PC-3 (cell line): ENCODE measurements around the gene VIPR2. TPM values are rescaled to one million over a fixed set of nuclear protein-coding genes. Genes with fewer than 3 reads are reported as not detected.

Source experiments
- ATAC-seq: fragments of 200-7000 bp; cut with Tn5 transposase; 2 replicates; pipeline ENCODE4 v1.9.1; 2020; ENCODE audit warnings: mild to moderate bottlenecking, moderate library complexity
- BruUV-seq: library from RNA; stranded (reverse); fragments of 400-500 nt; replicated peaks from 2 replicates; lab custom pipeline; 2021; lab: Mats Ljungman, UMichigan
- CTCF ChIA-PET: fragments of 300-600 bp; sonication (Branson Sonifier 250); formaldehyde crosslinking; loops from one replicate; lab custom pipeline; 2022; ENCODE audit warnings: antibody characterized with exemption; lab: Charles Lee
- POLR2A ChIA-PET: fragments of 300-600 bp; sonication (Branson Sonifier 250); formaldehyde crosslinking; loops from one replicate; lab custom pipeline; 2022; ENCODE audit warnings: antibody characterized with exemption; ENCODE audit not compliant: unreplicated experiment; lab: Charles Lee
- DNase-seq: peaks from one replicate; pipeline ENCODE4 v3.0.0-alpha.2; 2015
- H2AFZ ChIP-seq: fragments of 300-600 bp; sonication (generic); 2 replicates; pipeline ENCODE4 v1.6.0; 2016; ENCODE audit warnings: antibody characterized with exemption, low read length
- H3F3A ChIP-seq: fragments of 300-600 bp; sonication (generic); one replicate; pipeline ENCODE4 v1.6.0; 2017; ENCODE audit warnings: antibody characterized with exemption, low read length, control low read depth, mild to moderate bottlenecking; ENCODE audit not compliant: unreplicated experiment
- H3K27ac ChIP-seq: fragments of 300-600 bp; sonication (generic); 2 replicates; pipeline ENCODE4 v1.5.1; 2016; ENCODE audit warnings: mild to moderate bottlenecking, low read length
- H3K27me3 ChIP-seq: fragments of 300-600 bp; sonication (generic); 2 replicates; pipeline ENCODE4 v1.6.1; 2016; ENCODE audit warnings: low read length, mixed read lengths
- H3K36me3 ChIP-seq: fragments of 300-600 bp; sonication (generic); 2 replicates; pipeline ENCODE4 v1.6.1; 2016; ENCODE audit warnings: low read depth, mixed run types, low read length, mixed read lengths
- H3K4me1 ChIP-seq: fragments of 300-600 bp; sonication (generic); 2 replicates; pipeline ENCODE4 v1.5.1; 2016; ENCODE audit warnings: low read length; ENCODE audit not compliant: insufficient read depth
- H3K4me2 ChIP-seq: fragments of 300-600 bp; sonication (generic); 2 replicates; pipeline ENCODE4 v1.6.0; 2016; ENCODE audit warnings: low read length
- H3K4me3 ChIP-seq: fragments of 300-600 bp; sonication (generic); 2 replicates; pipeline ENCODE4 v1.5.1; 2016; ENCODE audit warnings: mild to moderate bottlenecking, low read length, mixed read lengths
- H3K79me2 ChIP-seq: fragments of 300-600 bp; sonication (generic); 2 replicates; pipeline ENCODE4 v1.6.1; 2017; ENCODE audit warnings: low read length, mixed read lengths
- H3K9ac ChIP-seq: fragments of 300-600 bp; sonication (generic); 2 replicates; pipeline ENCODE4 v1.6.0; 2016; ENCODE audit warnings: mild to moderate bottlenecking, low read length
- H3K9me2 ChIP-seq: fragments of 300-600 bp; sonication (generic); replicated peaks from 2 replicates; pipeline ENCODE4 v1.6.1; 2016; ENCODE audit warnings: mixed run types, low read length, mixed read lengths
- H3K9me3 ChIP-seq: fragments of 300-600 bp; sonication (generic); 2 replicates; pipeline ENCODE4 v1.6.1; 2016; ENCODE audit warnings: low read length, mixed read lengths
- H4K20me1 ChIP-seq: fragments of 300-600 bp; sonication (generic); 2 replicates; pipeline ENCODE4 v1.6.1; 2016; ENCODE audit warnings: low read length, mixed read lengths
- EZH2 ChIP-seq: fragments of 300-600 bp; sonication (generic); IDR thresholded peaks from one replicate; pipeline ENCODE4 v1.6.1; 2017; ENCODE audit warnings: antibody characterized with exemption, mild to moderate bottlenecking, low read length; ENCODE audit not compliant: unreplicated experiment
- EZH2phosphoT487 ChIP-seq: fragments of 300-600 bp; sonication (generic); IDR thresholded peaks from 2 replicates; pipeline ENCODE4 v1.6.1; 2018; ENCODE audit warnings: mild to moderate bottlenecking, antibody characterized with exemption, low read length, borderline replicate concordance
- intact Hi-C: fragments of 100-400 bp; cut with micrococcal nuclease; formaldehyde crosslinking; loops from 2 replicates; pipeline ENCODE4 v1.9.0; 2023
- total RNA-seq: library from RNA; depleted of rRNA; stranded (reverse); fragments of >200 nt; gene quantifications from 2 replicates; pipeline ENCODE4 v1.2.3, GENCODE V29; 2014
- TF ChIP-seq, protein P1 (sequence below): fragments of 300-600 bp; sonication (generic); conservative IDR thresholded peaks from 2 replicates; pipeline ENCODE4 v1.5.1; 2017; ENCODE audit warnings: antibody characterized with exemption, low read depth, mild to moderate bottlenecking, low read length

VIPR2 gene
- total RNA-seq, 1 experiment from 2014 or later = not detected

GRCh38 chr7:159068893-159069448, 75.7 kb downstream of the VIPR2 start:
- Histone ChIP-seq H3K4me2 (no peak overlapping the region), H3K27ac (no peak overlapping the region), H3K79me2 (no peaks in the 10 kb centered on the region), H3K4me3 (no peak overlapping the region), H3K9me3 (no peaks in the 10 kb centered on the region), H3K9ac (no peak overlapping the region), H3K9me2 (no peaks in the 10 kb centered on the region), H3K4me1 (peaks cover 9% of the 10 kb centered on the region; the same call in 1 of the 2 replicates), H4K20me1 (no peaks in the 10 kb centered on the region), H2AFZ (no peak overlapping the region), H3F3A (no peaks in the 10 kb centered on the region), H3K36me3 (no peaks in the 10 kb centered on the region), H3K27me3 (no peaks in the 10 kb centered on the region)
- POLR2A ChIA-PET = no interaction called here
- ATAC-seq (no peak), DNase-seq (no peak)
- CTCF ChIA-PET = no interaction called here
- no TSS peak for BruUV-seq
- TF ChIP-seq EZH2 (no peak), EZH2phosphoT487 (no peak)
- TF ChIP-seq, protein P1, sequence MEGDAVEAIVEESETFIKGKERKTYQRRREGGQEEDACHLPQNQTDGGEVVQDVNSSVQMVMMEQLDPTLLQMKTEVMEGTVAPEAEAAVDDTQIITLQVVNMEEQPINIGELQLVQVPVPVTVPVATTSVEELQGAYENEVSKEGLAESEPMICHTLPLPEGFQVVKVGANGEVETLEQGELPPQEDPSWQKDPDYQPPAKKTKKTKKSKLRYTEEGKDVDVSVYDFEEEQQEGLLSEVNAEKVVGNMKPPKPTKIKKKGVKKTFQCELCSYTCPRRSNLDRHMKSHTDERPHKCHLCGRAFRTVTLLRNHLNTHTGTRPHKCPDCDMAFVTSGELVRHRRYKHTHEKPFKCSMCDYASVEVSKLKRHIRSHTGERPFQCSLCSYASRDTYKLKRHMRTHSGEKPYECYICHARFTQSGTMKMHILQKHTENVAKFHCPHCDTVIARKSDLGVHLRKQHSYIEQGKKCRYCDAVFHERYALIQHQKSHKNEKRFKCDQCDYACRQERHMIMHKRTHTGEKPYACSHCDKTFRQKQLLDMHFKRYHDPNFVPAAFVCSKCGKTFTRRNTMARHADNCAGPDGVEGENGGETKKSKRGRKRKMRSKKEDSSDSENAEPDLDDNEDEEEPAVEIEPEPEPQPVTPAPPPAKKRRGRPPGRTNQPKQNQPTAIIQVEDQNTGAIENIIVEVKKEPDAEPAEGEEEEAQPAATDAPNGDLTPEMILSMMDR = no peak
- intact Hi-C loops = no loop called here

GRCh38 chr7:159068488-159068811, 76.2 kb downstream of the VIPR2 start:
- Histone ChIP-seq H3K4me1 (peaks cover 9% of the 10 kb centered on the region; the same call in 1 of the 2 replicates), H3K4me3 (no peak overlapping the region), H3F3A (no peaks in the 10 kb centered on the region), H3K27me3 (no peaks in the 10 kb centered on the region), H3K9me2 (no peaks in the 10 kb centered on the region), H3K27ac (no peak overlapping the region), H3K9me3 (no peaks in the 10 kb centered on the region), H2AFZ (no peak overlapping the region), H3K79me2 (no peaks in the 10 kb centered on the region), H3K36me3 (no peaks in the 10 kb centered on the region), H3K4me2 (no peak overlapping the region), H3K9ac (no peak overlapping the region), H4K20me1 (no peaks in the 10 kb centered on the region)
- intact Hi-C loops = no loop called here
- POLR2A ChIA-PET = no interaction called here
- ATAC-seq (no peak), DNase-seq (no peak)
- BruUV-seq = no TSS peak
- TF ChIP-seq, protein P1 = no peak
- TF ChIP-seq EZH2 (no peak), EZH2phosphoT487 (no peak)
- CTCF ChIA-PET = no interaction called here

GRCh38 chr7:159067576-159068487, 76.8 kb downstream of the VIPR2 start:
- Histone ChIP-seq H3K4me3 (no peak overlapping the region), H3K9ac (no peak overlapping the region), H3K4me2 (no peak overlapping the region), H3K79me2 (no peaks in the 10 kb centered on the region), H2AFZ (no peak overlapping the region), H3F3A (no peaks in the 10 kb centered on the region), H3K27ac (no peak overlapping the region), H3K9me2 (no peaks in the 10 kb centered on the region), H4K20me1 (no peaks in the 10 kb centered on the region), H3K9me3 (no peaks in the 10 kb centered on the region), H3K27me3 (no peaks in the 10 kb centered on the region), H3K4me1 (peaks cover 9% of the 10 kb centered on the region; the same call in 1 of the 2 replicates), H3K36me3 (no peaks in the 10 kb centered on the region)
- ATAC-seq = no peak
- ChIA-PET POLR2A (no interaction called here), CTCF (no interaction called here)
- no peak for DNase-seq
- intact Hi-C loops = no loop called here
- BruUV-seq = no TSS peak
- TF ChIP-seq, protein P1 = no peak
- TF ChIP-seq EZH2phosphoT487 (no peak), EZH2 (no peak)
